ENCODE results near the gene KLF11.

- TF ChIP-seq POLR2AphosphoS5 (IDR thresholded peaks at IDR 0.05; ENCODE audit: low read depth, low read length) (no peak), POLR2A (IDR thresholded peaks at IDR 0.05; ENCODE audit: low read depth, low read length) (no peak), TAF1 (IDR thresholded peaks at IDR 0.05; ENCODE audit: low read depth, low read length) (no peak)
Measured at GRCh38 chr2:10026940-10027569, 16.3 kb upstream of the KLF11 start.

Data from GM12891 (cell line).